SU-DHL-6 (cell line): ENCODE measurements around the gene G6PD.

Experiments
- H2AFZ ChIP-seq: fragments of 200-600 bp; sonication (generic); 2 replicates; pipeline ENCODE4 v1.6.1; 2014; ENCODE audit warnings: low read depth, mild to moderate bottlenecking, moderate library complexity, mixed read lengths, antibody characterized with exemption, low read length; ENCODE audit not compliant: severe bottlenecking
- H3F3A ChIP-seq: fragments of 200-600 bp; shearing (Covaris generic); 2 replicates; pipeline ENCODE4 v1.6.0; 2016; ENCODE audit warnings: antibody characterized with exemption, mild to moderate bottlenecking; ENCODE audit not compliant: insufficient read depth
- H3K27ac ChIP-seq: fragments of 200-600 bp; sonication (generic); 2 replicates; pipeline ENCODE4 v1.5.1; 2016; ENCODE audit warnings: low read depth, mild to moderate bottlenecking, low read length, moderate library complexity, mixed read lengths
- H3K27me3 ChIP-seq: fragments of 200-600 bp; sonication (generic), shearing (Covaris generic); 2 replicates; pipeline ENCODE4 v1.6.0; 2014; ENCODE audit warnings: mild to moderate bottlenecking, low read length
- H3K36me3 ChIP-seq: fragments of 200-600 bp; sonication (generic); 2 replicates; pipeline ENCODE4 v1.6.1; 2014; ENCODE audit warnings: mild to moderate bottlenecking, low read length, mixed read lengths
- H3K4me2 ChIP-seq: fragments of 300-600, 200-600 bp; shearing (Covaris generic), sonication (generic); 2 replicates; pipeline ENCODE4 v1.6.0; 2014; ENCODE audit warnings: low read length, low read depth, mild to moderate bottlenecking; ENCODE audit not compliant: poor library complexity, severe bottlenecking
- H3K4me3 ChIP-seq: fragments of 200-600 bp; sonication (generic); 2 replicates; pipeline ENCODE4 v1.5.1; 2014; ENCODE audit warnings: antibody characterized with exemption, low read length, mild to moderate bottlenecking, mixed read lengths; ENCODE audit not compliant: insufficient read depth, poor library complexity, severe bottlenecking
- H3K79me2 ChIP-seq: fragments of 200-600 bp; sonication (generic); 2 replicates; pipeline ENCODE4 v1.6.1; 2014; ENCODE audit warnings: mild to moderate bottlenecking, low read length, moderate library complexity; ENCODE audit not compliant: insufficient read depth
- H3K9ac ChIP-seq: fragments of 200-600 bp; sonication (generic); 2 replicates; pipeline ENCODE4 v1.7.0; 2014; ENCODE audit warnings: mild to moderate bottlenecking, low read length
- H3K9me2 ChIP-seq: fragments of 200-600 bp; sonication (generic); replicated peaks from 2 replicates; pipeline ENCODE4 v1.6.1; 2014; ENCODE audit warnings: low read length; ENCODE audit not compliant: insufficient read depth
- H3K9me3 ChIP-seq: fragments of 200-600 bp; sonication (generic); 2 replicates; pipeline ENCODE4 v1.6.1; 2014; ENCODE audit warnings: low read length, mixed read lengths; ENCODE audit not compliant: insufficient read depth
- H4K20me1 ChIP-seq: fragments of 200-600 bp; sonication (generic); 2 replicates; pipeline ENCODE4 v1.6.1; 2014; ENCODE audit warnings: low read depth, mild to moderate bottlenecking, antibody characterized with exemption, low read length, moderate library complexity, mixed read lengths
- EZH2phosphoT487 ChIP-seq: fragments of 200-600 bp; sonication (generic), shearing (Covaris generic); conservative IDR thresholded peaks from 2 replicates; pipeline ENCODE4 v1.6.1; 2018; ENCODE audit warnings: mild to moderate bottlenecking, antibody characterized with exemption, low read length, moderate library complexity, mixed read lengths
- TF ChIP-seq, protein P1 (sequence below): fragments of 200-600 bp; sonication (generic); IDR thresholded peaks from one replicate; pipeline ENCODE4 v1.5.1; 2017; ENCODE audit warnings: antibody characterized with exemption, mild to moderate bottlenecking, low read length, moderate library complexity; ENCODE audit not compliant: insufficient read depth, poor library complexity, severe bottlenecking

The G6PD gene

DNA sequence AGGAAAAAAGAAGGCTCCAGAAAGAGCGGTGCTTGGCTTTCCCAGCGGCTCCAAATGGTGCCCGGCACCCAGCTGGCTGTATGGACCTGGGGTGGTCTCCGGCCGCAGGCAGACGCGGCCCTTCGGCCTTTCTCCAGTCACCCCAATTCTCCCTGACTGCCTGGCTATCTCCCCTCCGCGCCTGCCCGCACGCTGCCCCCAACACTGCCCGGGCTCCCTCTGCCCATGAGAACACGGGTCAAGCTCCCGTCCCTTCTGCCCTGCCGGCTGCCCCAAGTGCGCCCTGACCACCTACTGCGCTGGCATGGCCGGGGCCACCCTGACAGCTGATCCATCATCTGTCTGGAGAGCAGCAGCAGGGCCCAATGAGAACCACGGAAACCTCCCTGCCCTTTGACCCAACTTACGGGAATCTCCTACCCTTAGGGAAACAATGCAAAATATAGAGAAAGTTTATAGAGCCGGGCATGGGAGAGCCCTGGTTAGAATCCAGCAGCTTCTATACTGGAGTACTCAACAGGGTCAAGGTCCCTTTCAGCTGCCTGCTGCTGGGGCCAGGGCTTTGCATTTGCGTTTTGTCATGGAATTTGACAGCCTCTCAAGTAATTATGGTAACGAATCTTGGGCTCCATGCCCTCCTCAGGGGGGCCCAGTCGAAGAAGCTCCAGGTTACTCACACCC lies 29.4 kb downstream of the G6PD start:
- no peaks in the 10 kb centered on the region for H3F3A ChIP-seq
- no peaks in the 10 kb centered on the region for H3K79me2 ChIP-seq
- H3K4me2 ChIP-seq, result no peak overlapping the region
- H4K20me1 ChIP-seq, result no peaks in the 10 kb centered on the region
- no peak overlapping the region for H3K9ac ChIP-seq
- no peaks in the 10 kb centered on the region for H3K9me3 ChIP-seq
- H3K9me2 ChIP-seq, result no peaks in the 10 kb centered on the region
- no peak overlapping the region for H3K4me3 ChIP-seq
- H3K27me3 ChIP-seq, result no peaks in the 10 kb centered on the region
- no peak overlapping the region for H3K27ac ChIP-seq
- no peak for TF ChIP-seq EZH2phosphoT487
- TF ChIP-seq, protein P1, sequence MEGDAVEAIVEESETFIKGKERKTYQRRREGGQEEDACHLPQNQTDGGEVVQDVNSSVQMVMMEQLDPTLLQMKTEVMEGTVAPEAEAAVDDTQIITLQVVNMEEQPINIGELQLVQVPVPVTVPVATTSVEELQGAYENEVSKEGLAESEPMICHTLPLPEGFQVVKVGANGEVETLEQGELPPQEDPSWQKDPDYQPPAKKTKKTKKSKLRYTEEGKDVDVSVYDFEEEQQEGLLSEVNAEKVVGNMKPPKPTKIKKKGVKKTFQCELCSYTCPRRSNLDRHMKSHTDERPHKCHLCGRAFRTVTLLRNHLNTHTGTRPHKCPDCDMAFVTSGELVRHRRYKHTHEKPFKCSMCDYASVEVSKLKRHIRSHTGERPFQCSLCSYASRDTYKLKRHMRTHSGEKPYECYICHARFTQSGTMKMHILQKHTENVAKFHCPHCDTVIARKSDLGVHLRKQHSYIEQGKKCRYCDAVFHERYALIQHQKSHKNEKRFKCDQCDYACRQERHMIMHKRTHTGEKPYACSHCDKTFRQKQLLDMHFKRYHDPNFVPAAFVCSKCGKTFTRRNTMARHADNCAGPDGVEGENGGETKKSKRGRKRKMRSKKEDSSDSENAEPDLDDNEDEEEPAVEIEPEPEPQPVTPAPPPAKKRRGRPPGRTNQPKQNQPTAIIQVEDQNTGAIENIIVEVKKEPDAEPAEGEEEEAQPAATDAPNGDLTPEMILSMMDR, result no peak
- no peak overlapping the region for H2AFZ ChIP-seq
- no peaks in the 10 kb centered on the region for H3K36me3 ChIP-seq

DNA sequence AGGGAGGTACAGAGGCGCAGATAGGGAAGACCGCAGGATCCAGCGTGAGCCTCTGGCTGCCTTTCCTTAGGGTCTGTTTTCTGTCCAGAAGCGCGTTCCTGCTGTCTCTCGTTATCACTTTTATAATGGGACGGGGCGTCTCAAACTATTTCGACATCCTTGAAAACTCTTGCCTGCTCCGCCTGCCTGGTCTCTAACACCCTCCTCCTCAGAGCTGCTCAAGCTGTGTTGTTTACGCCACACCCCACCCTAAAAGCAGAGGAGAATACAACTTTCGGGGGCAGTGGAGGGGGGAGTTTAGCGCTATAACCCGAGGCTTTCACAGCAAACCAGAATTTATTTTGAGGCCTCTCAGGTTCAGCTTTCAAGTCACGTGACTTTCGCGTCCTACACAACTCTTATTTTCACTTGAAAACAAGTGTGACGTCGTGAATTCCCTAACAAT lies 30.0 kb downstream of the G6PD start:
- no peak for TF ChIP-seq EZH2phosphoT487
- TF ChIP-seq, protein P1, result no peak
- H3K4me2 ChIP-seq, result peak overlapping the region; percentile 60
- H3K79me2 ChIP-seq, result no peaks in the 10 kb centered on the region
- no peaks in the 10 kb centered on the region for H3K9me3 ChIP-seq
- peak overlapping the region; percentile 50 for H3K4me3 ChIP-seq
- H2AFZ ChIP-seq, result peak overlapping the region; percentile 8
- H3K36me3 ChIP-seq, result no peaks in the 10 kb centered on the region
- H3K9me2 ChIP-seq, result no peaks in the 10 kb centered on the region
- H3F3A ChIP-seq, result no peaks in the 10 kb centered on the region
- H3K27ac ChIP-seq, result no peak overlapping the region
- no peaks in the 10 kb centered on the region for H4K20me1 ChIP-seq
- no peaks in the 10 kb centered on the region for H3K27me3 ChIP-seq
- peak overlapping the region; percentile 38; the same call in 1 of the 2 replicates for H3K9ac ChIP-seq

DNA sequence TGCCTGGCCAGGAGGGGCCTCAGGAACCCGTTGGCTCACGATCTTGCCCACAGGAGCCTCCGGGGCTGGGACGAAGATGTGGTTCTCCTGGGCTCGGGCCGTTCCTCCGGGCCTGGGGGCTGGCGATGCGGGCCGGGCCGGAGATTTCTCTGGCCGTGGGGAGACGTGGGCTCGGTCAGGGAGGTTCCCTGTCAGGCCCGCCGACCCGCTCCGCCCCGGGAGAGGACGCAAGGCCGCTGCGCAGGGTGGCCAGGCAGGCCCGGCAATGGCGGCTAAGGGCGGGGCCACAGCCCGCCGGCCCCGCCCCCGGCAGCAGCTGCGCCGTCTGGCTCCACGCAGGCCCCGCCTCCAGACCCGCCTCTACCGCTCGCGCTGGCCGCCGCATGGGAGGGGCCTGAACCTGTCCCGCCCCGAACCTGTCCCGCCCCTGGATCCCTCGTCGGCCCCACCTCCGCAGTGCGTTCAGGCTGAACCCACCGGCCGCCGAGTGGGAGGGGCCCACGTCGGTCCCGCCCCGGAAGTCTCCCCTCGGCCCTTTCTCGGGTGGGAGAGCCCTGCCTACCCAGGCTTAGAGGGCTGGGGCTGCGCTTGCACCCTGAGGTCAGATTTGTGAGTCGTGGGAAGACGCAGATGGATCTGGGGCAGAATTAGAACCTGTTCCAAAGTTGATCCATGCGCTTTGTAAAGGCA lies 30.5 kb downstream of the G6PD start, which contains the start of gene FAM3A:
Gene FAM3A, minus strand, starts transcription at position 267 of the 690 bp plus-strand sequence. CDS start 460 bp downstream, outside the sequence.
- Histone ChIP-seq H3K9me3 (no peaks in the 10 kb centered on the region), H3K4me3 (peak within 1 kb of the TSS; percentile 74), H3K4me2 (peak within 1 kb of the TSS; percentile 83), H4K20me1 (no peaks in the 10 kb centered on the region), H3K27ac (peak within 1 kb of the TSS; percentile 26), H3K9me2 (no peaks in the 10 kb centered on the region), H3K27me3 (no peaks in the 10 kb centered on the region), H3K9ac (peak within 1 kb of the TSS; percentile 74), H3K79me2 (no peaks in the 10 kb centered on the region), H2AFZ (peak within 1 kb of the TSS; percentile 8), H3F3A (no peaks in the 10 kb centered on the region), H3K36me3 (no peaks in the 10 kb centered on the region)
- TF ChIP-seq, protein P1, result no peak
- TF ChIP-seq EZH2phosphoT487, result no peak
